WI38 (cell line): Measurements from ENCODE around the gene CRYZL1.

Source experiments
- H3K4me3 ChIP-seq: 2 replicates; pipeline ENCODE4 v1.5.1; 2011; ENCODE audit warnings: low read depth, mild to moderate bottlenecking, control low read depth, low read length
- TF ChIP-seq, protein P1 (sequence below): IDR thresholded peaks from 2 replicates; pipeline ENCODE4 v1.5.1; 2012; ENCODE audit warnings: low read depth, mild to moderate bottlenecking, control low read depth, low read length

Gene CRYZL1

DNA sequence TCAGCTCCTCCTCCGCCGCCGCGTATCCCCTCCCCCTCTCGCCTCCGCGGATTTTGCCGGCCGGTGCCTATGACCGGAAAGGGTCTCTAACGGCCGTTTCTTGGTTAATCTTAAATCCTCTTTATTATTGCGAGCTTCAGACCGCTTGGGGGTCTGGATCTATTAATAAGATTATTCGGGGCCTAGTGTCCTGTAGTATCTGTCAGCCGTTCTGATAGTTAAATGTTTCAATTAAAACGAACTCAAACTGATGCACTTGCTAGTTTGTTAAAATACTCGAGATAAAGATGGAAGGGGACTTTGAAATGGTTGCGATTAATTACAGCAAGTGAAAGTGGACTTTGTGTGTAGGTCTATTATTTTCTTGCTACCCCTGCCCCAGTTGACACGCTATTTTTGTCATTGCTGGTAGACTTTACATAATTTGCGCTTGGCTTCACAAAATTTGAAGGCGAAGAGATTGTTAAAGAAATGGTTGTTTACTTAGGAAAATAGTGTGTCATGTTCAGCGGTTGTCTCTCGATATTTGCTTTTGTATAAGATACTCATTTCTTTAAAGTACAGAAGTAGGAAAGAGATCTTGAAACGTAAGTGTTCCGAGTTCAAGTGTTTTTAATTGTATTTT, 97.9 kb downstream of the CRYZL1 start:
- TF ChIP-seq, protein P1, sequence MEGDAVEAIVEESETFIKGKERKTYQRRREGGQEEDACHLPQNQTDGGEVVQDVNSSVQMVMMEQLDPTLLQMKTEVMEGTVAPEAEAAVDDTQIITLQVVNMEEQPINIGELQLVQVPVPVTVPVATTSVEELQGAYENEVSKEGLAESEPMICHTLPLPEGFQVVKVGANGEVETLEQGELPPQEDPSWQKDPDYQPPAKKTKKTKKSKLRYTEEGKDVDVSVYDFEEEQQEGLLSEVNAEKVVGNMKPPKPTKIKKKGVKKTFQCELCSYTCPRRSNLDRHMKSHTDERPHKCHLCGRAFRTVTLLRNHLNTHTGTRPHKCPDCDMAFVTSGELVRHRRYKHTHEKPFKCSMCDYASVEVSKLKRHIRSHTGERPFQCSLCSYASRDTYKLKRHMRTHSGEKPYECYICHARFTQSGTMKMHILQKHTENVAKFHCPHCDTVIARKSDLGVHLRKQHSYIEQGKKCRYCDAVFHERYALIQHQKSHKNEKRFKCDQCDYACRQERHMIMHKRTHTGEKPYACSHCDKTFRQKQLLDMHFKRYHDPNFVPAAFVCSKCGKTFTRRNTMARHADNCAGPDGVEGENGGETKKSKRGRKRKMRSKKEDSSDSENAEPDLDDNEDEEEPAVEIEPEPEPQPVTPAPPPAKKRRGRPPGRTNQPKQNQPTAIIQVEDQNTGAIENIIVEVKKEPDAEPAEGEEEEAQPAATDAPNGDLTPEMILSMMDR: no peak
- H3K4me3 ChIP-seq: peak overlapping the region; percentile 92

DNA sequence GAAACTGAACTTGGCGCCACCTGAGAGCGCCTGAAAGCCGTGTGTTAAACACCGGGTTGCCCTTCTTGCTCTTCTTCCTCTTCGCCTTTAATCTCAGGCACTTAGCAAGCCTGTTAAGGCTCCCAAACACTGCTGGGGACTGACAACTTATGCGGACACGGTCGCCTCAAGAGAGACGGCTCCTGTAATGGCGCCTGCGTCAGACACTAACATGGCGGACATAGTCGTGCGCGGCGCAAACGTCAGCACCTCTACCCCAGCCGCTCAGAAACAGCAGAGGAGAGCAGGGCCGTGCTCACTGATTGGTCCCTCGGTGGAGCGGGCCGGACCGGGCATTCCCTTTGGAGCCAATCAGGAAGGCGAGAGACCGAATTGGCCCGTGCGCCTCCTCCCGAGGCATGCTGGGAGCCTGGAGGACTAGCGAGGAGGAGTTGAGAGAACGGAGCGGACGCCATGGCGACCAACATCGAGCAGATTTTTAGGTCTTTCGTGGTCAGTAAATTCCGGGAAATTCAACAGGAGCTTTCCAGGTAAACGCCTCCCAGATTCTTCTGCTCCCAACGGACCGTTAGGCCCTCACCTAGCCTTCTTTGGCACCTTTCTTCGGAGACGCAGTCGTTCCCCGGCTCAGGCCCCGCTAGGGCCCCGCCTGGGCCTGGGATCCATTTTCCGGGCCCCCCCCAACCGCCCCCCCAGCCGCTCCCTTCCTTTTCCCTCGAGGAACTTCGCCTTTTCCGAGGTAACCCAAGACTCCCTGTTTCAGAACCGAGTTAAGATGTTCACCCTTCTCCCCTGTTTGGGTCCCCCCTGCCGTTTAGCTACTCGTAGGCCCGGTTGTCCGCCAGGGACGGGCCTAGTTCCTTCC, 98.7 kb downstream of the CRYZL1 start, which contains the start of gene SON:
Gene SON (plus strand): TSS at position 399 of the 865 bp plus-strand sequence. CDS start 55 bp downstream, at position 454.
- TF ChIP-seq, protein P1: no peak
- peak within 1 kb of the TSS; percentile 92 for H3K4me3 ChIP-seq

DNA sequence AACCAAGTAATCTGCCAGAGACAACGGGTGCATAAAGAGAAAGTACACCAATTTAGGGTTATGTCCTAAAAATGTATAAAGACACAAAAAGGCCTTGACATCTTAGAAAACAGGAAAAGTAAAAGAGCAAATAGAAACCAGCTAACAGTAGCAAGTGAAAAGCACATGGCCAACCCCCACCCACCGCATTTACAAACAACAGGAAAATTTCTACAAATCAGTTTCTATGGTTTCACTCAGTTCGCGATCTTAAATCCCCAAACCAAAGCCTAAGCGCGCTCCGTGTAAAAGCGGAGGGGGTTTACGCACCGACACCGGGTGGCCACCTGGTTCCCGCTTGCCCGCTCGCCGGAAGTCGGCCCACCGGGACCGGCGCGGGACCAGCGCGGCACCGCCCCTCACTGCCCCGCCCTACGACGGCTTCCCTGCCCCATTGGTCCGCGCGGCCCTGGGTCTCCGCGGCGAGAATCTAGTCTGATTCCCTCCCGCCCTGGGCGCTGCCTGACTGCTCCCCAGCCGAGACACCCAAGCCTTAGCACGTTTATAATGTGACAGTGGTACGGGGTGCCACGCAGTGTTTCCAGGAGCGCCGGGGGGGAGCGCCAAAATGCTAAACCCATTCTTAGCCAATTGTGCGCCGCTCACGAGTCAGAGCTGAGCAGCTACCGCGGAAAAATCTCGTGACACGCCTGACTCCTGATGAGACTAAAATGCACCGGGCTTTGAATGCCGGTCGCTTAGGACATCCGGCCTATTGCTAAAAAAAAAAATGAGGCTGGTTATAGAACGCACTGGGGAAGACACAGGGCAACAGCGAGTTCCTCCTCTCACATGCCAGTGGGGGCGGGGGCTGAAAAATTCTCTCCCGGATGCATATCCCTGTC, 99.5 kb downstream of the CRYZL1 start, which contains the start of gene GART:
Gene GART (minus strand): TSS at position 362 of the 884 bp plus-strand sequence. CDS start 2,802 bp downstream, outside the sequence.
- TF ChIP-seq, protein P1: no peak
- H3K4me3 ChIP-seq: peak within 1 kb of the TSS; percentile 92

DNA sequence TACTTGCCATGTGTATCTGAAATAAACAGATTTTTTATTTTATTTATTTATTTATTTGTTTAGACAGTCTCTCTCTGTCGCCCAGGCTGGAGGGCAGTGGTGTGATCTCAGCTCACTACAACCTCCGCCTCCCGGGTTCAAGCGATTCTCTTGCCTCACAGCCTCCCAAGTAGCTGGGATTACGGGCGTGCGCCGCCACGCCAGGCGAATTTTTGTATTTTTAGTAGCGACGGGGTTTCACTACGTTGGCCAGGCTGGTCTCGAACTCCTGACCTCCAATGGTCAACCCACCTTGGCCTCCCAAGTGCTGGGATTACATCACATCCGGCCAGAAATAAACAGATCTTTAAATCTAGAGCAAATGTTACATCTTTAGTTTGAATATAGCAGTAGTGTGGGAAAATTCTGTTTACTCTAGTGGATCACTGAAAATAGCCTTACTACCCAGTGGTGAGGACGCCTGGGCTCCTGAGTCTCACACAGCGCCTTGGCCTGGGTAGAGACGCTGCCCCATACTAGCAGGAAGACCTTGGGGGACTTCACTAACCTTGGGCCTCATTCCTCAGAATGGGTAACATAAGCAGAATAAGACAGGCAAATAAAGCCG, 100.3 kb downstream of the CRYZL1 start:
- TF ChIP-seq, protein P1: no peak
- H3K4me3 ChIP-seq: peak overlapping the region; percentile 92

DNA sequence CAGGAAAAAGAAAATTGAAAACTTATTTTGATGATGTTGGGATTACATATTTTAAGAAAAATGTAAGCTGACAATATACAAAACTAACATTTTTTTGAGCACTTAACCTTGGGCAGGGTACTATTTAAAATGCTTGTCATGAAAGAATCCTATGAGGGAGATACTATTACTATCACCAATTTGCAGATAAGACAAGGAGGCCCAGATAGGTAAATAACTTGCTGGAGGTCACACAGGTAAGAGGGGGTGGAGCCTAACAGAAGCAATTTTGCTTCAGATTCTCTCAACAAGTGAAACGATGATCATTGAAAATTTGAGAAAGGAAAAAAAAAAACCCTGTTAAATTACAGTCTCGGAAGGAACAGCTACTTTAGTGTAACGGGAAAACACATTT, 100.8 kb downstream of the CRYZL1 start:
- no peak overlapping the region for H3K4me3 ChIP-seq

DNA sequence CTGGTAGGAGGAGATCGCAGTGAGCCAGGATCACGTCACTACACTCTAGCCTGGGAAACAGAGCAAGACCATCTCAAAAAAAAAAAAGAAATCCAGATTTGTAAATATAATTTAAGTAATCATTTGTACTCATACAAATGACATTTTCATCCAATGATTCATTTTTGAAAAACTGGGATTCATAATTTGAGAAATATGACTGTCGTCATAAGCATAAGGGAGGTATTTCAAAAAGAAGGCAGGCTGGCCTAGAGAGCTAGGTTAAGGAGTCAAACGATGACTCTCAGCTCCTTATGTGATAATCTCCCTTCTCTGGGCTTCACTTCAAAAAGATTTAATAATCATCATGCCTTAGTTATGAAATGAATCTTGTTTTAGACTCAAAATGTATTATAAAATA, 101.9 kb downstream of the CRYZL1 start:
- TF ChIP-seq, protein P1: no peak
- H3K4me3 ChIP-seq: no peak overlapping the region

More for the DNA sequence above, 100.8 kb downstream of the CRYZL1 start:
- TF ChIP-seq, protein P1: no peak
